DND-41 (cell line): ENCODE data around the gene MTHFR.

ENCODE experiments used
- ATAC-seq: fragments of 200-7000 bp; cut with Tn5 transposase; 3 replicates; pipeline ENCODE4 v1.9.1; 2021; ENCODE audit warnings: low read depth; ENCODE audit not compliant: insufficient read depth
- DNase-seq: peaks from one replicate; pipeline ENCODE4 v3.0.0-alpha.2; 2020
- H2AFZ ChIP-seq: 2 replicates; pipeline ENCODE4 v1.6.0; 2012; ENCODE audit warnings: low read depth, low read length
- H3K27ac ChIP-seq: 2 replicates; pipeline ENCODE4 v1.5.1; 2012; ENCODE audit warnings: low read length, inconsistent platforms
- H3K27me3 ChIP-seq: fragments of 200-600 bp; sonication (generic); 2 replicates; pipeline ENCODE4 v1.6.0; 2012; ENCODE audit warnings: low read length, mild to moderate bottlenecking, inconsistent platforms; ENCODE audit not compliant: insufficient read depth, poor library complexity
- H3K36me3 ChIP-seq: 2 replicates; pipeline ENCODE4 v1.5.1; 2012; ENCODE audit warnings: low read length, inconsistent platforms; ENCODE audit not compliant: insufficient read depth
- H3K4me1 ChIP-seq: 2 replicates; pipeline ENCODE4 v1.5.1; 2012; ENCODE audit warnings: mild to moderate bottlenecking, low read length; ENCODE audit not compliant: insufficient read depth
- H3K4me2 ChIP-seq: 2 replicates; pipeline ENCODE4 v1.6.0; 2012; ENCODE audit warnings: mild to moderate bottlenecking, moderate library complexity, low read length, inconsistent platforms; ENCODE audit not compliant: insufficient read depth
- H3K4me3 ChIP-seq, 2 experiments: fragments of 200-600 bp in 1 of 2; shearing (Covaris generic) in 1 of 2; 2 replicates each; pipeline ENCODE4 v1.5.1; 2012 to 2016; ENCODE audit warnings: inconsistent platforms in 2 of 2, low read length in 2 of 2, mild to moderate bottlenecking in 2 of 2, low read depth in 1 of 2, moderate library complexity in 1 of 2
- H3K79me2 ChIP-seq: 2 replicates; pipeline ENCODE4 v1.6.0; 2012; ENCODE audit warnings: low read length, inconsistent platforms; ENCODE audit not compliant: insufficient read depth
- H3K9ac ChIP-seq: 2 replicates; pipeline ENCODE4 v1.6.0; 2012; ENCODE audit warnings: low read depth, mild to moderate bottlenecking, inconsistent platforms, low read length, moderate library complexity
- H3K9me3 ChIP-seq: 2 replicates; pipeline ENCODE4 v1.5.1; 2012; ENCODE audit warnings: low read length, moderate library complexity, mild to moderate bottlenecking, inconsistent platforms; ENCODE audit not compliant: insufficient read depth, severe bottlenecking
- H4K20me1 ChIP-seq: 2 replicates; pipeline ENCODE4 v1.6.0; 2012; ENCODE audit warnings: low read length; ENCODE audit not compliant: insufficient read depth
- CTCF ChIP-seq: IDR thresholded peaks from 2 replicates; pipeline ENCODE4 v1.5.1; 2012; ENCODE audit warnings: borderline replicate concordance, low read length, moderate library complexity, mild to moderate bottlenecking; ENCODE audit not compliant: poor library complexity, severe bottlenecking; ENCODE audit errors: extremely low read depth
- EZH2 ChIP-seq: IDR thresholded peaks from 3 replicates; pipeline ENCODE4 v1.6.1; 2012; ENCODE audit warnings: borderline replicate concordance, low read depth, mild to moderate bottlenecking, moderate library complexity, low read length, inconsistent platforms; ENCODE audit not compliant: severe bottlenecking

MTHFR gene

GRCh38 chr1:11748294-11749202, 57.2 kb downstream of the MTHFR start:
- no peak overlapping the region for H2AFZ ChIP-seq
- H4K20me1 ChIP-seq = peaks cover 3% of the 10 kb centered on the region; the same call in 1 of the 2 replicates
- H3K9ac ChIP-seq = no peak overlapping the region
- no peaks in the 10 kb centered on the region for H3K9me3 ChIP-seq
- no peaks in the 10 kb centered on the region for H3K27me3 ChIP-seq
- TF ChIP-seq CTCF (no peak), EZH2 (no peak)
- H3K4me2 ChIP-seq = no peak overlapping the region
- H3K27ac ChIP-seq = no peak overlapping the region
- ATAC-seq = no peak; the same call in 1 of the 3 replicates
- no peak overlapping the region for H3K4me3 ChIP-seq
- no peaks in the 10 kb centered on the region for H3K79me2 ChIP-seq
- H3K36me3 ChIP-seq = no peaks in the 10 kb centered on the region
- H3K4me1 ChIP-seq = no peaks in the 10 kb centered on the region
- no peak for DNase-seq

GRCh38 chr1:11746795-11747487, 58.8 kb downstream of the MTHFR start:
- no peak for DNase-seq
- Histone ChIP-seq H3K36me3 (no peaks in the 10 kb centered on the region), H3K27ac (no peak overlapping the region), H3K79me2 (no peaks in the 10 kb centered on the region), H3K9me3 (no peaks in the 10 kb centered on the region), H3K9ac (no peak overlapping the region), H3K4me2 (no peak overlapping the region), H3K4me1 (peaks cover 3% of the 10 kb centered on the region), H4K20me1 (peaks cover 7% of the 10 kb centered on the region; the same call in 1 of the 2 replicates), H3K4me3 (no peak overlapping the region), H3K27me3 (no peaks in the 10 kb centered on the region), H2AFZ (no peak overlapping the region)
- no peak for TF ChIP-seq EZH2
- no peak for TF ChIP-seq CTCF
- no peak for ATAC-seq

GRCh38 chr1:11746092-11746491, 59.7 kb downstream of the MTHFR start:
- no peaks in the 10 kb centered on the region for H3K36me3 ChIP-seq

More at GRCh38 chr1:11746092-11746491, 59.7 kb downstream of the MTHFR start:
- Histone ChIP-seq H3K27ac (no peak overlapping the region), H3K79me2 (no peaks in the 10 kb centered on the region), H3K9me3 (no peaks in the 10 kb centered on the region), H3K4me1 (peaks cover 12% of the 10 kb centered on the region), H3K4me3 (no peak overlapping the region), H4K20me1 (peaks cover 12% of the 10 kb centered on the region; the same call in 1 of the 2 replicates), H3K27me3 (no peaks in the 10 kb centered on the region), H2AFZ (no peak overlapping the region), H3K4me2 (no peak overlapping the region), H3K9ac (no peak overlapping the region)
- no peak for TF ChIP-seq CTCF
- no peak for TF ChIP-seq EZH2
- DNase-seq = no peak
- ATAC-seq = no peak
